Colonic mucosa (tissue), 4 donors: ENCODE measurements around the gene DGLUCY. TPM values are rescaled to one million over a fixed set of nuclear protein-coding genes. Genes with fewer than 3 reads are reported as not detected.

Experiments
- DNase-seq: peaks from one replicate; pipeline ENCODE4 v3.0.0-alpha.2; 2020
- H3K27ac ChIP-seq: fragments of 200-600 bp; one replicate; pipeline ENCODE4 v1.8.0; 2021
- H3K27me3 ChIP-seq: fragments of 200-600 bp; one replicate; pipeline ENCODE4 v1.8.0; 2021
- H3K36me3 ChIP-seq: fragments of 200-600 bp; one replicate; pipeline ENCODE4 v1.8.0; 2021
- H3K4me1 ChIP-seq: fragments of 200-600 bp; one replicate; pipeline ENCODE4 v1.8.0; 2021; ENCODE audit warnings: mild to moderate bottlenecking
- H3K4me3 ChIP-seq: fragments of 200-600 bp; one replicate; pipeline ENCODE4 v1.8.0; 2021
- H3K9ac ChIP-seq, 2 donors: one replicate each; pipeline ENCODE4 v1.7.0; 2013; ENCODE audit warnings: control low read depth in 2 of 2, low read depth in 2 of 2, low read length in 2 of 2
- H3K9me3 ChIP-seq: fragments of 200-600 bp; one replicate; pipeline ENCODE4 v1.8.0; 2021
- CTCF ChIP-seq: fragments of 200-600 bp; IDR thresholded peaks from one replicate; pipeline ENCODE4 v1.8.0; 2022; ENCODE audit warnings: antibody characterized with exemption, mild to moderate bottlenecking
- intact Hi-C: fragments of 100-400 bp; cut with DNase I; formaldehyde crosslinking; loops from one replicate; pipeline ENCODE4 v1.14.1; 2022
- total RNA-seq, 2 donors: library from RNA; stranded (reverse); fragmentation: NEBNext Ultra II Directional in 1 of 2; extraction: Animal tissue kit (Norgen Biotek cat#: 25700) in 1 of 2; gene quantifications; one replicate each; pipeline ENCODE4 v1.2.1, GENCODE V29; 2021
- donor health status: healthy.
- donor health status: DM: no; HTN: no; CAD: no.
- donor health status: DM: no; HTN: no; CAD: no.

The DGLUCY gene
- total RNA-seq, 2 donors from 2014 or later, result 67.3 to 105 TPM

- intact Hi-C loops, result no loop called here
- peaks cover 15% of the 10 kb centered on the region for H3K36me3 ChIP-seq
These were observed 91.6 kb downstream of the DGLUCY start for GRCh38 chr14:91205459-91205858.

GRCh38 chr14:91207008-91207407, 93.1 kb downstream of the DGLUCY start:
- DNase-seq, result no peak
- H3K36me3 ChIP-seq, result peaks cover 20% of the 10 kb centered on the region
- H3K9ac ChIP-seq, result no peak overlapping the region
- H3K4me1 ChIP-seq, result no peaks in the 10 kb centered on the region
- no peaks in the 10 kb centered on the region for H3K27me3 ChIP-seq
- no peak for TF ChIP-seq CTCF
- no peaks in the 10 kb centered on the region for H3K9me3 ChIP-seq
- no peak overlapping the region for H3K27ac ChIP-seq
- H3K4me3 ChIP-seq, result no peak overlapping the region
- intact Hi-C loops, result no loop called here

More at GRCh38 chr14:91205459-91205858, 91.6 kb downstream of the DGLUCY start:
- no peak overlapping the region for H3K27ac ChIP-seq
- no peaks in the 10 kb centered on the region for H3K27me3 ChIP-seq
- no peak overlapping the region for H3K9ac ChIP-seq
- TF ChIP-seq CTCF, result no peak
- no peak overlapping the region for H3K4me3 ChIP-seq
- DNase-seq, result no peak
- H3K4me1 ChIP-seq, result no peaks in the 10 kb centered on the region
- H3K9me3 ChIP-seq, result no peaks in the 10 kb centered on the region

- no peaks in the 10 kb centered on the region for H3K4me1 ChIP-seq
- no peak overlapping the region for H3K4me3 ChIP-seq
- no peak overlapping the region for H3K9ac ChIP-seq
These were observed 97.1 kb downstream of the DGLUCY start for GRCh38 chr14:91211017-91211416.

GRCh38 chr14:91214306-91214705, 100.4 kb downstream of the DGLUCY start:
- H3K4me3 ChIP-seq, result no peak overlapping the region
- intact Hi-C loops, result no loop called here
- no peak overlapping the region for H3K27ac ChIP-seq
- TF ChIP-seq CTCF, result no peak
- peaks cover 29% of the 10 kb centered on the region for H3K36me3 ChIP-seq
- no peak overlapping the region for H3K9ac ChIP-seq
- no peaks in the 10 kb centered on the region for H3K9me3 ChIP-seq
- no peaks in the 10 kb centered on the region for H3K27me3 ChIP-seq
- no peaks in the 10 kb centered on the region for H3K4me1 ChIP-seq
- DNase-seq, result no peak

More at GRCh38 chr14:91211017-91211416, 97.1 kb downstream of the DGLUCY start:
- intact Hi-C loops, result no loop called here
- H3K36me3 ChIP-seq, result peaks cover 18% of the 10 kb centered on the region
- H3K9me3 ChIP-seq, result no peaks in the 10 kb centered on the region
- H3K27ac ChIP-seq, result no peak overlapping the region
- DNase-seq, result no peak
- H3K27me3 ChIP-seq, result no peaks in the 10 kb centered on the region
- no peak for TF ChIP-seq CTCF

- no peaks in the 10 kb centered on the region for H3K4me1 ChIP-seq
- H3K36me3 ChIP-seq, result peaks cover 29% of the 10 kb centered on the region
- H3K4me3 ChIP-seq, result no peak overlapping the region
- no peaks in the 10 kb centered on the region for H3K27me3 ChIP-seq
- DNase-seq, result no peak
- no peak for TF ChIP-seq CTCF
- H3K9me3 ChIP-seq, result no peaks in the 10 kb centered on the region
- intact Hi-C loops, result no loop called here
- H3K27ac ChIP-seq, result no peak overlapping the region
- H3K9ac ChIP-seq, result no peak overlapping the region
These were observed 101.5 kb downstream of the DGLUCY start for GRCh38 chr14:91215381-91215780.
